Measurements from ENCODE around the gene NUAK1.

The NUAK1 gene

DNA sequence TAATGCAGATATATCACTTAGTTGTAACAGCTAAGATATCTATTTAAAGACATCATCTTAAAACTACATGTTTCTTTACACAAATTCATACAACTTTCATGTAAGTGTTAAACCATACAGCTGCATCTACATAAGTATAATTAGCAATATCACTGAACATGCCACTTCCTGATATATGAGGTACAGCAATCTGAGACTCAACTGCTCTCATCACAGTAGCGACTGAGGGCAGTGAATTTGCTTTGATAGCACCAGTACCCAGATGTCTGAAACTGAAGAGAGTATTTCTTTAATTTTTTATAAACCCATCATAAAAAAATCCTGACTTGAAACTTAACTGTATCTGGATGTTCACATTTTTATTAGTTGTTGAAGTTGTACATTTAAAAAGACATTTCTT is 34.7 kb upstream of the NUAK1 start:
- no peak for ATAC-seq
- TF ChIP-seq, protein P1, sequence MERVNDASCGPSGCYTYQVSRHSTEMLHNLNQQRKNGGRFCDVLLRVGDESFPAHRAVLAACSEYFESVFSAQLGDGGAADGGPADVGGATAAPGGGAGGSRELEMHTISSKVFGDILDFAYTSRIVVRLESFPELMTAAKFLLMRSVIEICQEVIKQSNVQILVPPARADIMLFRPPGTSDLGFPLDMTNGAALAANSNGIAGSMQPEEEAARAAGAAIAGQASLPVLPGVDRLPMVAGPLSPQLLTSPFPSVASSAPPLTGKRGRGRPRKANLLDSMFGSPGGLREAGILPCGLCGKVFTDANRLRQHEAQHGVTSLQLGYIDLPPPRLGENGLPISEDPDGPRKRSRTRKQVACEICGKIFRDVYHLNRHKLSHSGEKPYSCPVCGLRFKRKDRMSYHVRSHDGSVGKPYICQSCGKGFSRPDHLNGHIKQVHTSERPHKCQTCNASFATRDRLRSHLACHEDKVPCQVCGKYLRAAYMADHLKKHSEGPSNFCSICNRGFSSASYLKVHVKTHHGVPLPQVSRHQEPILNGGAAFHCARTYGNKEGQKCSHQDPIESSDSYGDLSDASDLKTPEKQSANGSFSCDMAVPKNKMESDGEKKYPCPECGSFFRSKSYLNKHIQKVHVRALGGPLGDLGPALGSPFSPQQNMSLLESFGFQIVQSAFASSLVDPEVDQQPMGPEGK (CRISPR knock-in tag; IDR thresholded peaks at IDR 0.05; ENCODE audit: borderline replicate concordance) = no peak
- TF ChIP-seq OSR1 (CRISPR knock-in tag; IDR thresholded peaks at IDR 0.05) (no peak), ZFP3 (CRISPR knock-in tag; IDR thresholded peaks at IDR 0.05) (no peak), RARB (CRISPR knock-in tag; IDR thresholded peaks at IDR 0.05) (no peak), ZNF565 (CRISPR knock-in tag; conservative IDR thresholded peaks at IDR 0.05; ENCODE audit: low read depth) (no peak), ZNF70 (CRISPR knock-in tag; IDR thresholded peaks at IDR 0.05) (no peak), ISL1 (CRISPR knock-in tag; IDR thresholded peaks at IDR 0.05) (no peak), ARNTL (CRISPR knock-in tag; IDR thresholded peaks at IDR 0.05; ENCODE audit: borderline replicate concordance, low read depth) (no peak), ESRRG (CRISPR knock-in tag; IDR thresholded peaks at IDR 0.05) (no peak), PPARA (CRISPR knock-in tag; IDR thresholded peaks at IDR 0.05; ENCODE audit: borderline replicate concordance) (no peak), TOX (CRISPR knock-in tag; IDR thresholded peaks at IDR 0.05; ENCODE audit: borderline replicate concordance) (no peak), ZC3H10 (CRISPR knock-in tag; IDR thresholded peaks at IDR 0.05) (no peak), TCF4 (CRISPR knock-in tag; IDR thresholded peaks at IDR 0.05; ENCODE audit: borderline replicate concordance) (no peak)
- TF ChIP-seq, protein P2, sequence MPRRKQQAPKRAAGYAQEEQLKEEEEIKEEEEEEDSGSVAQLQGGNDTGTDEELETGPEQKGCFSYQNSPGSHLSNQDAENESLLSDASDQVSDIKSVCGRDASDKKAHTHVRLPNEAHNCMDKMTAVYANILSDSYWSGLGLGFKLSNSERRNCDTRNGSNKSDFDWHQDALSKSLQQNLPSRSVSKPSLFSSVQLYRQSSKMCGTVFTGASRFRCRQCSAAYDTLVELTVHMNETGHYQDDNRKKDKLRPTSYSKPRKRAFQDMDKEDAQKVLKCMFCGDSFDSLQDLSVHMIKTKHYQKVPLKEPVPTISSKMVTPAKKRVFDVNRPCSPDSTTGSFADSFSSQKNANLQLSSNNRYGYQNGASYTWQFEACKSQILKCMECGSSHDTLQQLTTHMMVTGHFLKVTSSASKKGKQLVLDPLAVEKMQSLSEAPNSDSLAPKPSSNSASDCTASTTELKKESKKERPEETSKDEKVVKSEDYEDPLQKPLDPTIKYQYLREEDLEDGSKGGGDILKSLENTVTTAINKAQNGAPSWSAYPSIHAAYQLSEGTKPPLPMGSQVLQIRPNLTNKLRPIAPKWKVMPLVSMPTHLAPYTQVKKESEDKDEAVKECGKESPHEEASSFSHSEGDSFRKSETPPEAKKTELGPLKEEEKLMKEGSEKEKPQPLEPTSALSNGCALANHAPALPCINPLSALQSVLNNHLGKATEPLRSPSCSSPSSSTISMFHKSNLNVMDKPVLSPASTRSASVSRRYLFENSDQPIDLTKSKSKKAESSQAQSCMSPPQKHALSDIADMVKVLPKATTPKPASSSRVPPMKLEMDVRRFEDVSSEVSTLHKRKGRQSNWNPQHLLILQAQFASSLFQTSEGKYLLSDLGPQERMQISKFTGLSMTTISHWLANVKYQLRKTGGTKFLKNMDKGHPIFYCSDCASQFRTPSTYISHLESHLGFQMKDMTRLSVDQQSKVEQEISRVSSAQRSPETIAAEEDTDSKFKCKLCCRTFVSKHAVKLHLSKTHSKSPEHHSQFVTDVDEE (CRISPR knock-in tag; IDR thresholded peaks at IDR 0.05) = no peak
- TF ChIP-seq, protein P3, sequence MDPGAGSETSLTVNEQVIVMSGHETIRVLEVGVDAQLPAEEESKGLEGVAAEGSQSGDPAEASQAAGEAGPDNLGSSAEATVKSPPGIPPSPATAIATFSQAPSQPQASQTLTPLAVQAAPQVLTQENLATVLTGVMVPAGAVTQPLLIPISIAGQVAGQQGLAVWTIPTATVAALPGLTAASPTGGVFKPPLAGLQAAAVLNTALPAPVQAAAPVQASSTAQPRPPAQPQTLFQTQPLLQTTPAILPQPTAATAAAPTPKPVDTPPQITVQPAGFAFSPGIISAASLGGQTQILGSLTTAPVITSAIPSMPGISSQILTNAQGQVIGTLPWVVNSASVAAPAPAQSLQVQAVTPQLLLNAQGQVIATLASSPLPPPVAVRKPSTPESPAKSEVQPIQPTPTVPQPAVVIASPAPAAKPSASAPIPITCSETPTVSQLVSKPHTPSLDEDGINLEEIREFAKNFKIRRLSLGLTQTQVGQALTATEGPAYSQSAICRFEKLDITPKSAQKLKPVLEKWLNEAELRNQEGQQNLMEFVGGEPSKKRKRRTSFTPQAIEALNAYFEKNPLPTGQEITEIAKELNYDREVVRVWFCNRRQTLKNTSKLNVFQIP (CRISPR knock-in tag; IDR thresholded peaks at IDR 0.05; ENCODE audit: borderline replicate concordance, low read depth) = no peak

DNA sequence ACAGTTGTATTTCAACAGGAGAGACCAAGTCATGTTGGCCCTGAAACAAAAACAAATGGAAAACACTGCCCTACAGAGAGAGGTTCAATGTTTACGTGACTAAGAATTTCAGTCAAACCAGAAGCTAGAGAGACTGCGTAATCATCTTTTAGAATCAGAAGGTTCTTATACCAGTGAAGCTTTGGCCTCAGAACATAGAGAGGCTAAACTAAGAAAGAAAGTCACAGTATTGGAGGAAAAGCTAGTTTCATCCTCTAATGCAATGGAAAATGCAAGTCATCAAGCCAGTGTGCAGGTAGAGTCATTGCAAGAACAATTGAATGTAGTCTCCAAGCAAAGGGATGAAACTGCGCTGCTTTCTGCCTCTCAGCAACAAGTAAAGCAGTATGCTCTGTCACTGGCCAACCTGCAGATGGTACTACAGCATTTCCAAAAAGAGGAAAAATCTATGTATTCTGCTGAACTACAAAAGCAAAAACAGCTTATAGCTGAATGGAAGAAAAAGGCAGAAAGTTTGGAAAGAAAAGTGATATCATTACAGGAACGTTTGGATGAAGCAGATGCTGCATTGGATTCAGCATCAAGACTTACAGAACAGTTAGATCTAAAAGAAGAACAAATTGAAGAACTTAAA is 32.5 kb upstream of the NUAK1 start:
- TF ChIP-seq ESRRG (CRISPR knock-in tag; IDR thresholded peaks at IDR 0.05) (no peak), ZFP3 (CRISPR knock-in tag; IDR thresholded peaks at IDR 0.05) (no peak), SNAI2 (CRISPR knock-in tag; IDR thresholded peaks at IDR 0.05) (no peak), OSR1 (CRISPR knock-in tag; IDR thresholded peaks at IDR 0.05) (no peak), RARB (CRISPR knock-in tag; IDR thresholded peaks at IDR 0.05) (no peak), ZNF70 (CRISPR knock-in tag; IDR thresholded peaks at IDR 0.05) (no peak)
- TF ChIP-seq, protein P1 (CRISPR knock-in tag; IDR thresholded peaks at IDR 0.05; ENCODE audit: borderline replicate concordance) = no peak
- no peak for ATAC-seq

DNA sequence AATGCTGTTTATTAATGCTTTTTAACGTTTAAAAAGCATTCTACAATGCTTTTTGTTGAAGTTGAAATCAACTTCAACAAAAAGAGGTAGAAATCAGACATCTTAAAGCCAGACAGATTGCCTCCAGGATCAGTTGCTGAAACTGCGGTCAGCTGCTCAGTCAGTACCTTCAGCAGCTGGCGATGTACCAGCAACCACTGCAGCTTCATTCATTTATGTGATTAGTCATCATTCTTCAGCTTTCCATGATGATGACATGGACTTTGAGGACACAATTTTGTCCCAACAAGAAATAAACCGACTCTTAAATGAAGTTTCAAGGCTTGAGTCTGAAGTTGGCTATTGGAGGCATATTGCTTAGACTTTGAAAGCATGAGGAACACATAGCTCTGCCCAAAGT is 31.5 kb upstream of the NUAK1 start:
- no peak for ATAC-seq
- TF ChIP-seq, protein P3 (CRISPR knock-in tag; IDR thresholded peaks at IDR 0.05; ENCODE audit: borderline replicate concordance, low read depth) = no peak
- TF ChIP-seq ARNTL (CRISPR knock-in tag; IDR thresholded peaks at IDR 0.05; ENCODE audit: borderline replicate concordance, low read depth) = no peak
- TF ChIP-seq ESRRG (CRISPR knock-in tag; IDR thresholded peaks at IDR 0.05) = no peak
- no peak for TF ChIP-seq ZNF565 (CRISPR knock-in tag; conservative IDR thresholded peaks at IDR 0.05; ENCODE audit: low read depth)
- no peak for TF ChIP-seq RARB (CRISPR knock-in tag; IDR thresholded peaks at IDR 0.05)
- no peak for TF ChIP-seq ZFP30 (CRISPR knock-in tag; IDR thresholded peaks at IDR 0.05)
- TF ChIP-seq ZFP3 (CRISPR knock-in tag; IDR thresholded peaks at IDR 0.05) = no peak
- TF ChIP-seq, protein P4, sequence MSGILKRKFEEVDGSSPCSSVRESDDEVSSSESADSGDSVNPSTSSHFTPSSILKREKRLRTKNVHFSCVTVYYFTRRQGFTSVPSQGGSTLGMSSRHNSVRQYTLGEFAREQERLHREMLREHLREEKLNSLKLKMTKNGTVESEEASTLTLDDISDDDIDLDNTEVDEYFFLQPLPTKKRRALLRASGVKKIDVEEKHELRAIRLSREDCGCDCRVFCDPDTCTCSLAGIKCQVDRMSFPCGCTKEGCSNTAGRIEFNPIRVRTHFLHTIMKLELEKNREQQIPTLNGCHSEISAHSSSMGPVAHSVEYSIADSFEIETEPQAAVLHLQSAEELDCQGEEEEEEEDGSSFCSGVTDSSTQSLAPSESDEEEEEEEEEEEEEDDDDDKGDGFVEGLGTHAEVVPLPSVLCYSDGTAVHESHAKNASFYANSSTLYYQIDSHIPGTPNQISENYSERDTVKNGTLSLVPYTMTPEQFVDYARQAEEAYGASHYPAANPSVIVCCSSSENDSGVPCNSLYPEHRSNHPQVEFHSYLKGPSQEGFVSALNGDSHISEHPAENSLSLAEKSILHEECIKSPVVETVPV (CRISPR knock-in tag; IDR thresholded peaks at IDR 0.05) = no peak
- TF ChIP-seq, protein P2 (CRISPR knock-in tag; IDR thresholded peaks at IDR 0.05) = no peak
- TF ChIP-seq OSR1 (CRISPR knock-in tag; IDR thresholded peaks at IDR 0.05) = no peak
- TF ChIP-seq CSDC2 (CRISPR knock-in tag; IDR thresholded peaks at IDR 0.05) = no peak
- no peak for TF ChIP-seq ZC3H10 (CRISPR knock-in tag; IDR thresholded peaks at IDR 0.05)
- no peak for TF ChIP-seq ZNF70 (CRISPR knock-in tag; IDR thresholded peaks at IDR 0.05)

All from SK-N-SH treated with all-trans-retinoic acid at 6 μM for 48 hours (cell line).